Measurements from ENCODE around the gene RASGRF2.

- TF ChIP-seq EZH2 (IDR thresholded peaks at IDR 0.05) (no peak), POLR2AphosphoS5 (IDR thresholded peaks at IDR 0.05; ENCODE audit: borderline replicate concordance, low read depth, low read length) (no peak)
Measured at GRCh38 chr5:81212211-81212751, 252.1 kb downstream of the RASGRF2 start.
